DMS 273 (cell line): ENCODE data around the gene SLC47A1.
"Not testable (repeated sequence)": the region's sequence is repeated elsewhere in the genome, so short reads cannot be mapped to it uniquely, and the experiment has no call there.

Experiments
- DNase-seq: peaks from one replicate; lab custom pipeline; 2025; ENCODE audit not compliant: unreplicated experiment; lab: John Stamatoyannopoulos, UW

Gene SLC47A1

GRCh38 chr17:19520641-19521040, 13.0 kb upstream of the SLC47A1 start:
- DNase-seq: no peak

- DNase-seq: no peak
These were observed 10.0 kb upstream of the SLC47A1 start for GRCh38 chr17:19523690-19524089.

GRCh38 chr17:19526950-19527349, 6.7 kb upstream of the SLC47A1 start:
- DNase-seq: not testable (repeated sequence)

GRCh38 chr17:19531780-19532501, 1.7 kb upstream of the SLC47A1 start:
- no peak for DNase-seq

GRCh38 chr17:19533036-19533717, 477 bp upstream of the SLC47A1 start:
- peak; percentile 19 for DNase-seq

GRCh38 chr17:19534562-19535149, 1.0 kb downstream of the SLC47A1 start:
- no peak for DNase-seq

GRCh38 chr17:19537111-19537510, 3.5 kb downstream of the SLC47A1 start:
- DNase-seq: no peak

- peak; percentile 83 for DNase-seq
These were observed 4.7 kb downstream of the SLC47A1 start for GRCh38 chr17:19538095-19539039.

GRCh38 chr17:19539040-19539399, 5.4 kb downstream of the SLC47A1 start:
- DNase-seq: no peak

GRCh38 chr17:19539841-19540311, 6.2 kb downstream of the SLC47A1 start:
- DNase-seq: peak; percentile 33

GRCh38 chr17:19540706-19541370, 7.2 kb downstream of the SLC47A1 start:
- no peak for DNase-seq

- DNase-seq: no peak
These were observed 7.8 kb downstream of the SLC47A1 start for GRCh38 chr17:19541445-19541844.

- DNase-seq: no peak
These were observed 8.6 kb downstream of the SLC47A1 start for GRCh38 chr17:19542247-19542646.

- DNase-seq: no peak
These were observed 10.7 kb downstream of the SLC47A1 start for GRCh38 chr17:19544366-19544765.

GRCh38 chr17:19546289-19547065, 12.8 kb downstream of the SLC47A1 start:
- DNase-seq: no peak

GRCh38 chr17:19549746-19550623, 16.3 kb downstream of the SLC47A1 start:
- no peak for DNase-seq

GRCh38 chr17:19551165-19551564, 17.5 kb downstream of the SLC47A1 start:
- no peak for DNase-seq

GRCh38 chr17:19551591-19552148, 18.0 kb downstream of the SLC47A1 start:
- DNase-seq: no peak
